NT2/D1 (cell line): ENCODE results near the gene FAM184A.
A peak's percentile ranks its signal among the peaks of the same experiment; 100 is the strongest.

Experiments used
- DNase-seq: peaks from one replicate; pipeline ENCODE4 v3.0.0-alpha.2; 2011; ENCODE audit warnings: low read depth, low spot score
- H3K27me3 ChIP-seq: 2 replicates; pipeline ENCODE4 v1.6.0; 2011; ENCODE audit warnings: mild to moderate bottlenecking; ENCODE audit not compliant: insufficient read length, insufficient read depth
- H3K36me3 ChIP-seq: 2 replicates; pipeline ENCODE4 v1.6.1; 2011; ENCODE audit warnings: mild to moderate bottlenecking, low read length, mixed read lengths; ENCODE audit not compliant: insufficient read depth, insufficient read length
- H3K4me1 ChIP-seq: 2 replicates; pipeline ENCODE4 v1.5.1; 2011; ENCODE audit not compliant: insufficient read depth, insufficient read length
- H3K4me3 ChIP-seq: 2 replicates; pipeline ENCODE4 v1.5.1; 2011; ENCODE audit warnings: low read depth; ENCODE audit not compliant: insufficient read length
- H3K9ac ChIP-seq: 2 replicates; pipeline ENCODE4 v1.6.0; 2011; ENCODE audit warnings: low read depth; ENCODE audit not compliant: insufficient read length
- H3K9me3 ChIP-seq: 2 replicates; pipeline ENCODE4 v1.5.1; 2011; ENCODE audit warnings: mild to moderate bottlenecking, low read length; ENCODE audit not compliant: insufficient read depth
- SUZ12 ChIP-seq: IDR thresholded peaks from 2 replicates; pipeline ENCODE4 v1.6.1; 2011; ENCODE audit not compliant: insufficient read length, insufficient read depth; ENCODE audit errors: extremely low read depth
- YY1 ChIP-seq: IDR thresholded peaks from 2 replicates; pipeline ENCODE4 v1.6.1; 2011; ENCODE audit not compliant: insufficient read length, insufficient read depth
- ZNF274 ChIP-seq: IDR thresholded peaks from 2 replicates; pipeline ENCODE4 v1.6.1; 2011; ENCODE audit warnings: mild to moderate bottlenecking, low read depth, low read length

Gene FAM184A, protein sequence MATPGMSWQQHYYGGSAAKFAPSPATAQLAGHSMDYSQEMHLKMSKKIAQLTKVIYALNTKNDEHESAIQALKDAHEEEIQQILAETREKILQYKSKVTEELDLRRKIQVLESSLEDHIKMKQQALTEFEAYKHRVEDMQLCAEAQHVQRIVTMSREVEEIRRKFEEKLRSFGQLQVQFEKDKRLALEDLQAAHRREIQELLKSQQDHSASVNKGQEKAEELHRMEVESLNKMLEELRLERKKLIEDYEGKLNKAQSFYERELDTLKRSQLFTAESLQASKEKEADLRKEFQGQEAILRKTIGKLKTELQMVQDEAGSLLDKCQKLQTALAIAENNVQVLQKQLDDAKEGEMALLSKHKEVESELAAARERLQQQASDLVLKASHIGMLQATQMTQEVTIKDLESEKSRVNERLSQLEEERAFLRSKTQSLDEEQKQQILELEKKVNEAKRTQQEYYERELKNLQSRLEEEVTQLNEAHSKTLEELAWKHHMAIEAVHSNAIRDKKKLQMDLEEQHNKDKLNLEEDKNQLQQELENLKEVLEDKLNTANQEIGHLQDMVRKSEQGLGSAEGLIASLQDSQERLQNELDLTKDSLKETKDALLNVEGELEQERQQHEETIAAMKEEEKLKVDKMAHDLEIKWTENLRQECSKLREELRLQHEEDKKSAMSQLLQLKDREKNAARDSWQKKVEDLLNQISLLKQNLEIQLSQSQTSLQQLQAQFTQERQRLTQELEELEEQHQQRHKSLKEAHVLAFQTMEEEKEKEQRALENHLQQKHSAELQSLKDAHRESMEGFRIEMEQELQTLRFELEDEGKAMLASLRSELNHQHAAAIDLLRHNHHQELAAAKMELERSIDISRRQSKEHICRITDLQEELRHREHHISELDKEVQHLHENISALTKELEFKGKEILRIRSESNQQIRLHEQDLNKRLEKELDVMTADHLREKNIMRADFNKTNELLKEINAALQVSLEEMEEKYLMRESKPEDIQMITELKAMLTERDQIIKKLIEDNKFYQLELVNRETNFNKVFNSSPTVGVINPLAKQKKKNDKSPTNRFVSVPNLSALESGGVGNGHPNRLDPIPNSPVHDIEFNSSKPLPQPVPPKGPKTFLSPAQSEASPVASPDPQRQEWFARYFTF

DNA sequence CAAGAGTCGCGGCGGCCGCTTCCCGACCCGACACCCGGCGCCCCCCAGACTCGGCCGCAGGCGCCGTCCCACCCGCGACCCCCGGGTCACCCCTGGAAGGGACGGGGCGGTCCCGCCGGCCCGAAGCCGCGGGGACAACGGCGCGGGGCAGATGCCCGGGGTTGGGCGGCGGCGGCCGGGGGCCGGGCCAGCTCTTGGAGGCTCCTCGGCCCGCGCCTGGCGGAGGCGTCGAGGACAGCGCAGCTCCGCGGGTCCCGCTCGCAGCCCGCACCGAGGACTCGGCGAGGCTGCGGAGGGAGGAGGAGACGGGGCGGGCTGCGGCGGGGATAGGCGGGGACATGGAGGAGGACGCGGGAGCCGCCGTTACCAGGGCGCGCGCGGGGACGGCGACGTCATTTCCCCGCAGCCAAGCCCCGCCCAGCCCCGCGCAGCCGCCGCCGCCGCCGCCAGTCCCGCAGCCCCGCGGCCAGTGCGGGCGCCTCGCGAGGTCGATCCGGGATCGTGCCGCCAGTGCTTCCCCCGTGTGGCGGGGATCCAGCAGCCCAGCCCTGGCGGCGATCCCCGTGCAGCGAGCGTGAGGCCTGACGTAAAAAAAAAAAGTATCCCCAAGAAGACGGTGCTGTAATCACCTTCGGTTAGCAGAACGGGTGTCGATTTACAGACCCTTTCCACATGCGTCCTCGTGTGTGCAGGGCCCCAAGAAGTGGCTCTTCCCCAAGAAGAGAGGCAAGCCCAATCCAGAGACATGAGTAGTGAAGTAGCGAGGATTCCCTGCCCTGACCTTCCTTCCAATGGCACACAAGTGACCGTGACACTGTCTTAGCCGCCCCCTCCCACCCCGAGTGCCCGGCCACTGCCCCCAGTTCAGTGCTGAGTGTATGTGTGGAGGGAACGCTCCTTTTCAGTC lies at the start of gene FAM184A:
TSS of gene FAM184A (minus strand) at position 289 of the 907 bp plus-strand sequence. CDS start 365 bp downstream, outside the sequence.
- Histone ChIP-seq H3K4me3 (peak within 1 kb of the TSS; percentile 68), H3K36me3 (no peaks in the 10 kb centered on the region), H3K9ac (peak within 1 kb of the TSS; percentile 76), H3K9me3 (peaks cover 9% of the 10 kb centered on the region; the same call in 1 of the 2 replicates), H3K4me1 (no peaks in the 10 kb centered on the region), H3K27me3 (peaks cover 12% of the 10 kb centered on the region)
- TF ChIP-seq SUZ12 (no peak), ZNF274 (no peak), YY1 (no peak)
- DNase-seq: no peak

GRCh38 chr6:119127627-119128026 lies 49.2 kb upstream of the FAM184A start:
- Histone ChIP-seq H3K4me1 (no peaks in the 10 kb centered on the region), H3K36me3 (no peaks in the 10 kb centered on the region), H3K9me3 (no peaks in the 10 kb centered on the region), H3K27me3 (no peaks in the 10 kb centered on the region), H3K4me3 (no peak overlapping the region), H3K9ac (no peak overlapping the region)
- no peak for DNase-seq
- TF ChIP-seq ZNF274 (no peak), SUZ12 (no peak), YY1 (no peak)

GRCh38 chr6:119126826-119127225 lies 48.4 kb upstream of the FAM184A start:
- Histone ChIP-seq H3K27me3 (no peaks in the 10 kb centered on the region), H3K36me3 (no peaks in the 10 kb centered on the region), H3K9me3 (no peaks in the 10 kb centered on the region), H3K4me3 (no peak overlapping the region), H3K9ac (no peak overlapping the region), H3K4me1 (no peaks in the 10 kb centered on the region)
- TF ChIP-seq ZNF274: no peak
- TF ChIP-seq YY1: no peak
- TF ChIP-seq SUZ12: no peak
- no peak for DNase-seq

GRCh38 chr6:119126140-119126539 lies 47.7 kb upstream of the FAM184A start:
- no peak for TF ChIP-seq ZNF274
- TF ChIP-seq YY1: no peak
- no peak for TF ChIP-seq SUZ12
- Histone ChIP-seq H3K27me3 (no peaks in the 10 kb centered on the region), H3K4me3 (no peak overlapping the region), H3K9ac (no peak overlapping the region), H3K9me3 (no peaks in the 10 kb centered on the region), H3K36me3 (no peaks in the 10 kb centered on the region), H3K4me1 (no peaks in the 10 kb centered on the region)
- DNase-seq: no peak

DNA sequence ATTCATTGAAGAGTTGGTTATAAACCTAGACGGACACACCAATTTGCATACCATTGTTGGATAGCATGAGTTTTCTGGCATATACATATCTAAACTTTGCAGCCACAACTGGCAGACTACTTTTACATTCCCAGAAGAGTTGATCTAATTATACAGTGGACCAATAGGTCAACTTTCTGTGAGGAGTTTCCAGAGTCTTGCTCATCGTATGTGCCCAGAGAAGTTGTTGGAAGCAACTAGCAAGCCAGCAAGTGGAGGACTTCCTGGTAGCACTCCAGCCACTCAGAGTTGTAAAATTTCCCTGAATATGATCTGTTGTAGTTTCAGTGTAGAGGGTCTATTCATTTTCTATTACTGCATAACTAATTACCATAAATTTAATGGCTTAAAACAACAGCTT lies 47.1 kb upstream of the FAM184A start:
- Histone ChIP-seq H3K9ac (no peak overlapping the region), H3K27me3 (no peaks in the 10 kb centered on the region), H3K36me3 (no peaks in the 10 kb centered on the region), H3K9me3 (no peaks in the 10 kb centered on the region), H3K4me1 (no peaks in the 10 kb centered on the region), H3K4me3 (no peak overlapping the region)
- no peak for TF ChIP-seq YY1
- TF ChIP-seq ZNF274: no peak
- no peak for TF ChIP-seq SUZ12
- DNase-seq: no peak

DNA sequence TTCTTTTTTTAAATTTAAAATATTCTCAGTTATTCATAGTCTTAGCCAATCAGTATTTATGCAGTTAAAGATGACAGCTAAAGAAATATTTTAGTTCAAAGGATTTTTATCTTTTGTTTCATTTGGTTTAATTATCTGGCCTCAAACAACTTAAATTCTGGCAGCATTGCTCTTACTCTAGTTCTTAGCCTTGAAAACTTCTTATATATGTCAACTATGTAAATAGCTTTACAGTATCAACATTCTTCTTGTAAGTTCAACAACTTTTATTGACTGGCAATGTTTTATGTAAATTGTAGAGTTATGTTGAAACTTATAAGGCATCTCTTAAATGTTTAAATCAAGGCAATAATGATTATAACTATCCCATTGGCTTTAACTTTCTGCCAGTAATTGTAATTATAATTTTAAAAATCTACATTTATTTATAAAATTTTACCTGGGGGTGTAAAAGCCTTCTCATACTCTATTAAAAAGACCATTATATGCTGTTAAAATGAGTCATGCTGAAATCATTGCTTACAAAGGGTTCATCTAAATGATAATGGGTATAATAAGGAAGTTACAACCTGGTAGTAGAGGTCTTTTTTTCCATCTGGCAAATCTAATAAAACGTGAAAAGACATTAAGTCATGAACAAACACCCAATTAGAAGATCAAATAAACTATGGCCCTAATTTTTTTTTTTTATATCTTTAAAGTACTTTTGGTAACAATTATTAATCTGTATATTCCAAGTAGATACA lies 45.8 kb upstream of the FAM184A start:
- H3K9ac ChIP-seq: no peak overlapping the region
- H3K27me3 ChIP-seq: no peaks in the 10 kb centered on the region
- no peaks in the 10 kb centered on the region for H3K9me3 ChIP-seq
- no peaks in the 10 kb centered on the region for H3K4me1 ChIP-seq
- no peaks in the 10 kb centered on the region for H3K36me3 ChIP-seq
- no peak for DNase-seq
- no peak overlapping the region for H3K4me3 ChIP-seq
- TF ChIP-seq SUZ12: no peak
- TF ChIP-seq ZNF274: no peak
- TF ChIP-seq YY1: no peak
